ENCODE results near the gene GAA. TPM values are rescaled to one million over a fixed set of nuclear protein-coding genes. Genes with fewer than 3 reads are reported as not detected.

Gene GAA
- total and polyA plus RNA-seq, 10 of the 15 experiments (the other 5 are each of a cell fraction or from before 2014, with no cell fraction given): 0.18 to 10.5 (median 4.1) TPM

DNA sequence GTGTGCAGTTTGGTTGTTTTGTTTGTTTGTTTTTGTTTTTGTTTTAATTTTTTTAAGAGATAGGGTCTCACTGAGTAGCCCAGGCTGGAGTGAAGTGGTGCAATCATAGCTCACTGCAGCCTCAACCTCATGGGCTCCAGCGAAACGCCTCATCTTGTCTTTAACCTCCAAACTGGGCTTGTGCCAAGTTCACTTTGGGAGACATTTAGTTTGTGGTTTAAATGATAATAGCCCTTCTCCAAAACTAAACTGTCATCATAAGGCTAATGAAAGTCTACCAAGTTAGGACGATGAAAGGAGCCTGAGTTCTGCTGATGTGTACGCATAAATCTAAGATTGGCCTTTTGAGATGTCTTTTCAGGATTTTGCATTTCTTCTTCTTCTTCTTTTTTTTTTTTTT lies 62.0 kb downstream of the GAA start:
- WGBS (ENCODE audit: insufficient coverage, insufficient replicate concordance, low lambda C conversion rate, missing lambda C conversion rate): 78% methylated on average over 4 of the region's 4 CpGs
- FAIRE-seq (no peak), DNase-seq (ENCODE audit: low read depth, low spot score) (no peak), ATAC-seq (no peak)
- no peaks in the 10 kb centered on the region for H3K79me2 ChIP-seq (ENCODE audit: control insufficient read depth, insufficient read depth, low read length)
- no peak overlapping the region for H3K9ac ChIP-seq (ENCODE audit: control insufficient read depth, insufficient read depth, low read length)
- no peaks in the 10 kb centered on the region for H4K20me1 ChIP-seq (ENCODE audit: control insufficient read depth, insufficient read depth)
- intact Hi-C loops (cut with micrococcal nuclease; ENCODE audit: unreplicated experiment): no loop called here
- no peak overlapping the region for H3K4me3 ChIP-seq
- no peak overlapping the region for H2AFZ ChIP-seq (ENCODE audit: control insufficient read depth, low read depth, low read length)
- no TSS peak for BruUV-seq (replicated peaks)
- TF ChIP-seq, protein P1, sequence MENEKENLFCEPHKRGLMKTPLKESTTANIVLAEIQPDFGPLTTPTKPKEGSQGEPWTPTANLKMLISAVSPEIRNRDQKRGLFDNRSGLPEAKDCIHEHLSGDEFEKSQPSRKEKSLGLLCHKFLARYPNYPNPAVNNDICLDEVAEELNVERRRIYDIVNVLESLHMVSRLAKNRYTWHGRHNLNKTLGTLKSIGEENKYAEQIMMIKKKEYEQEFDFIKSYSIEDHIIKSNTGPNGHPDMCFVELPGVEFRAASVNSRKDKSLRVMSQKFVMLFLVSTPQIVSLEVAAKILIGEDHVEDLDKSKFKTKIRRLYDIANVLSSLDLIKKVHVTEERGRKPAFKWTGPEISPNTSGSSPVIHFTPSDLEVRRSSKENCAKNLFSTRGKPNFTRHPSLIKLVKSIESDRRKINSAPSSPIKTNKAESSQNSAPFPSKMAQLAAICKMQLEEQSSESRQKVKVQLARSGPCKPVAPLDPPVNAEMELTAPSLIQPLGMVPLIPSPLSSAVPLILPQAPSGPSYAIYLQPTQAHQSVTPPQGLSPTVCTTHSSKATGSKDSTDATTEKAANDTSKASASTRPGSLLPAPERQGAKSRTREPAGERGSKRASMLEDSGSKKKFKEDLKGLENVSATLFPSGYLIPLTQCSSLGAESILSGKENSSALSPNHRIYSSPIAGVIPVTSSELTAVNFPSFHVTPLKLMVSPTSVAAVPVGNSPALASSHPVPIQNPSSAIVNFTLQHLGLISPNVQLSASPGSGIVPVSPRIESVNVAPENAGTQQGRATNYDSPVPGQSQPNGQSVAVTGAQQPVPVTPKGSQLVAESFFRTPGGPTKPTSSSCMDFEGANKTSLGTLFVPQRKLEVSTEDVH (IDR thresholded peaks at IDR 0.05; ENCODE audit: low read depth, partially characterized antibody): no peak
- TF ChIP-seq, protein P2, sequence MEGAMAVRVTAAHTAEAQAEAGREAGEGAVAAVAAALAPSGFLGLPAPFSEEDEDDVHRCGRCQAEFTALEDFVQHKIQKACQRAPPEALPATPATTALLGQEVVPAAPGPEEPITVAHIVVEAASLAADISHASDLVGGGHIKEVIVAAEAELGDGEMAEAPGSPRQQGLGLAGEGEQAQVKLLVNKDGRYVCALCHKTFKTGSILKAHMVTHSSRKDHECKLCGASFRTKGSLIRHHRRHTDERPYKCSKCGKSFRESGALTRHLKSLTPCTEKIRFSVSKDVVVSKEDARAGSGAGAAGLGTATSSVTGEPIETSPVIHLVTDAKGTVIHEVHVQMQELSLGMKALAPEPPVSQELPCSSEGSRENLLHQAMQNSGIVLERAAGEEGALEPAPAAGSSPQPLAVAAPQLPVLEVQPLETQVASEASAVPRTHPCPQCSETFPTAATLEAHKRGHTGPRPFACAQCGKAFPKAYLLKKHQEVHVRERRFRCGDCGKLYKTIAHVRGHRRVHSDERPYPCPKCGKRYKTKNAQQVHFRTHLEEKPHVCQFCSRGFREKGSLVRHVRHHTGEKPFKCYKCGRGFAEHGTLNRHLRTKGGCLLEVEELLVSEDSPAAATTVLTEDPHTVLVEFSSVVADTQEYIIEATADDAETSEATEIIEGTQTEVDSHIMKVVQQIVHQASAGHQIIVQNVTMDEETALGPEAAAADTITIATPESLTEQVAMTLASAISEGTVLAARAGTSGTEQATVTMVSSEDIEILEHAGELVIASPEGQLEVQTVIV (IDR thresholded peaks at IDR 0.05; ENCODE audit: borderline replicate concordance, partially characterized antibody): no peak
- TF ChIP-seq YY1 (IDR thresholded peaks at IDR 0.05; ENCODE audit: low read depth, low read length): no peak
- no peak for TF ChIP-seq SIN3A (IDR thresholded peaks at IDR 0.05; ENCODE audit: low read depth, low read length)
- TF ChIP-seq SUZ12 (IDR thresholded peaks at IDR 0.05; ENCODE audit: unreplicated experiment): no peak
- TF ChIP-seq FOXK2 (IDR thresholded peaks at IDR 0.05): no peak
- no peak for TF ChIP-seq BACH1 (IDR thresholded peaks at IDR 0.05; ENCODE audit: borderline replicate concordance)
- H3K36me3 ChIP-seq (ENCODE audit: control insufficient read depth in 2 of 2, insufficient read depth in 2 of 2, low read length in 1 of 2): no peaks in the 10 kb centered on the region
- ChIA-PET POLR2A (no interaction called here), CTCF (interaction anchor here (0.7 kb wide), 1 partner anchor 21 kb away, joined by 3 read pairs; no protein-coding TSS in a partner anchor), SMC1A (ENCODE audit: uncharacterized antibody, unreplicated experiment) (interaction anchor here (1.2 kb wide), 1 partner anchor 17 kb away, joined by 3 read pairs; no protein-coding TSS in a partner anchor), RAD21 (ENCODE audit: unreplicated experiment) (no interaction called here)
- no peaks in the 10 kb centered on the region for H3K27me3 ChIP-seq (replicated peaks in 1 of 2; ENCODE audit: control insufficient read depth in 2 of 2, insufficient read depth in 2 of 2, low read length in 1 of 2)
- no peak overlapping the region for H3K4me2 ChIP-seq (ENCODE audit: control insufficient read depth, insufficient read depth)
- no peak overlapping the region for H3K27ac ChIP-seq (ENCODE audit: control insufficient read depth, insufficient read depth)
- H3K4me1 ChIP-seq (ENCODE audit: control insufficient read depth, insufficient read depth, low read length): no peaks in the 10 kb centered on the region
- in situ Hi-C loops (cut with MboI): no loop called here
- no peaks in the 10 kb centered on the region for H3K9me3 ChIP-seq (replicated peaks; ENCODE audit: control insufficient read depth, insufficient read depth, low read length)

Data from GM12878 (cell line).